Right lobe of liver (tissue), 4 donors: ENCODE results near the gene ARMC2.

Source experiments
- POLR2A ChIP-seq: fragments of 450-650 bp; IDR thresholded peaks from one replicate; pipeline ENCODE4 v1.6.1; 2017; ENCODE audit warnings: antibody characterized with exemption, mild to moderate bottlenecking
- TF ChIP-seq, protein P1 (sequence below), 4 donors: fragments of 200-600 bp in 3 of 4; fragments of 450-650 bp in 1 of 4; IDR thresholded peaks; one replicate each; pipeline versions ENCODE4 v1.5.1 to v1.8.0; 2016 to 2022; ENCODE audit warnings: antibody characterized with exemption in 4 of 4, mild to moderate bottlenecking in 2 of 4
- donor health status: DM: no; HTN: no; CAD: no.
- donor health status: DM: no; HTN: no; CAD: no.
- donor health status: DM: no; HTN: yes; CAD: no.

DNA sequence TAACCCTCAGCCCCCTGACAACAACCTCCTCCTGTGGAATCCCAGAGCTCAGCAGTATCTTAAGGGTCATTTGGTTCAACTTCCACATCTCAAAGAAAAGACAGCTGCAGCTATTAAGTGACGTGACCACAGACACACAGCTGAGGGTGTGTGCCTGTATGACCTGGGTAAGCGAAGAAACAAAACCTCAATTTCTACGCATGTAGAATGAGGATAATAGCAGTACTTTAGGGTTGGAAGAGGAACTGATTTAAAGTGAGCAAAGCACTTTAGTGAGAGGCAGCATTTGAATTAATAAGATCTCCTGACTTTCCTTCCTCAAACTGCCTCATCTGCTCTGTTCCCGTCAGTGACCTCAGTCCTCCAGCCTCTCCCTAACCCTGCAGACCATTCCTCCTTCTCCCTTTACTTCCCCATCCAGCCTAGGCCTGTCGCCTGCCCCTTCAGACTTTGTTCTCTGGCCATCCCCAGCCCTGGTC, 6.8 kb upstream of the ARMC2 start:
- TF ChIP-seq, protein P1, sequence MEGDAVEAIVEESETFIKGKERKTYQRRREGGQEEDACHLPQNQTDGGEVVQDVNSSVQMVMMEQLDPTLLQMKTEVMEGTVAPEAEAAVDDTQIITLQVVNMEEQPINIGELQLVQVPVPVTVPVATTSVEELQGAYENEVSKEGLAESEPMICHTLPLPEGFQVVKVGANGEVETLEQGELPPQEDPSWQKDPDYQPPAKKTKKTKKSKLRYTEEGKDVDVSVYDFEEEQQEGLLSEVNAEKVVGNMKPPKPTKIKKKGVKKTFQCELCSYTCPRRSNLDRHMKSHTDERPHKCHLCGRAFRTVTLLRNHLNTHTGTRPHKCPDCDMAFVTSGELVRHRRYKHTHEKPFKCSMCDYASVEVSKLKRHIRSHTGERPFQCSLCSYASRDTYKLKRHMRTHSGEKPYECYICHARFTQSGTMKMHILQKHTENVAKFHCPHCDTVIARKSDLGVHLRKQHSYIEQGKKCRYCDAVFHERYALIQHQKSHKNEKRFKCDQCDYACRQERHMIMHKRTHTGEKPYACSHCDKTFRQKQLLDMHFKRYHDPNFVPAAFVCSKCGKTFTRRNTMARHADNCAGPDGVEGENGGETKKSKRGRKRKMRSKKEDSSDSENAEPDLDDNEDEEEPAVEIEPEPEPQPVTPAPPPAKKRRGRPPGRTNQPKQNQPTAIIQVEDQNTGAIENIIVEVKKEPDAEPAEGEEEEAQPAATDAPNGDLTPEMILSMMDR (IDR thresholded peaks at IDR 0.05): no peak
- TF ChIP-seq POLR2A: no peak
